HG03108 (cell line): ENCODE measurements around the gene ANKEF1.

Experiments used
- ATAC-seq: cut with Tn5 transposase; IDR thresholded peaks from one replicate; pipeline ENCODE4 v1.9.1; 2021; ENCODE audit warnings: moderate library complexity; ENCODE audit not compliant: unreplicated experiment

ANKEF1 gene

GRCh38 chr20:10034717-10035571 lies at the start of gene ANKEF1:
Gene ANKEF1, plus strand, starts transcription at chr20:10034987. Its CDS starts 3,315 bp downstream, at chr20:10038302.
- ATAC-seq, result peak; percentile 96

GRCh38 chr20:9985281-9985680 lies 49.5 kb upstream of the ANKEF1 start:
- no peak for ATAC-seq

GRCh38 chr20:9985773-9986172 lies 49.0 kb upstream of the ANKEF1 start:
- ATAC-seq, result no peak

- ATAC-seq, result no peak
Observed at GRCh38 chr20:9989066-9989724, 45.6 kb upstream of the ANKEF1 start.

GRCh38 chr20:9993137-9993536 lies 41.6 kb upstream of the ANKEF1 start:
- no peak for ATAC-seq

- ATAC-seq, result no peak
Observed at GRCh38 chr20:9994676-9995075, 40.1 kb upstream of the ANKEF1 start.

DNA sequence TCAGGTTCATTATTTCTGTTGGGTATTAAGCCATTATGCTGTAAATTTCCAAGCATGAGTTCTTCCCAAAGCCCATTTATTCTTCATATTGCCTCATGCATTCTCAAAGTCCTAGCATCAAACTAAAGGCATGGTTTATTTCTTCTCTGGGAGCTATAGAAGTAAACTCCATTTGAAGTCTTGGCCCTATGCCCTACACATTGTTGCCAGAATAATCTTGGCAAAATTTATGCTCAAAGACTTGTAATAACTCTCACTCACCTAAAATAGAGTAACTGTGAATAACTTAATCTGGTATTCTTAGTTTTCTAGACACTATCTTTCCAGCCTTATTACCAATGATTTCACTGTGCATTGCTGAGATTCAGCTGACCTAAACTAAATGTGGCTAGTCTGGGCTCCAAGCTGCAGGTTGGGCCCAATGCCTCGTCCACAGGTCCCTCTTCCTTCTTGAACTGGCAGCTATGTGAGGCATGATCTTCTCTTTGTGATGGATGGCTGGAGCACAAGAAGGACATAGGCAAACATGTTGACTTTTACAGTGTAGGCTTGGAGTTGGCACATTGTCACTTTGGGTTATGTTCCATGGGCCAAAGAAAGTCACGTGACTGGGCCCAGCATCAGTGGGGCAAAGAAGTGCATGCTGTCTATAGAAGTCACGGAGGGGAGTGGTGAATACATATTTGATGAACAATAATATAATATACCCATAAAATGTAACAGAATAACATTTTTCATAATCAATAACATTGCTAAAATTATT lies 39.1 kb upstream of the ANKEF1 start:
- no peak for ATAC-seq

DNA sequence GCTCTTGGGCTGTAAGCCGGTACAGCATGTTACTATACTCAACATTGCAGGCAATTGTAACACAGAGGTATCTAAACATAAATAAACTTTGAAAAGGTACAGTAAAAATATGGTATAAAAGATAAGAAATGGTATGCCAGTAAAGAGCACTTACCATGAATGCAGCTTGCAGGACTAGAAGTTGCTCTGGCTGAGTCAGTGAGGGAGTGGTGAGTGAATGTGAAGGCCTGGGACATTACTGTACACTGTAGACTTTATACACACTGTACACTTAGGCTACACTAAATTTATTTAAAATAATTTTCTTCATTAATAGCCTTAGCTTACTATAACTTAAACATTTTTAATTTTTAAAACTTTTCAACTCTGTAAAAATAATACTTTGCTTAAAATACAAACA lies 37.8 kb upstream of the ANKEF1 start:
- no peak for ATAC-seq

DNA sequence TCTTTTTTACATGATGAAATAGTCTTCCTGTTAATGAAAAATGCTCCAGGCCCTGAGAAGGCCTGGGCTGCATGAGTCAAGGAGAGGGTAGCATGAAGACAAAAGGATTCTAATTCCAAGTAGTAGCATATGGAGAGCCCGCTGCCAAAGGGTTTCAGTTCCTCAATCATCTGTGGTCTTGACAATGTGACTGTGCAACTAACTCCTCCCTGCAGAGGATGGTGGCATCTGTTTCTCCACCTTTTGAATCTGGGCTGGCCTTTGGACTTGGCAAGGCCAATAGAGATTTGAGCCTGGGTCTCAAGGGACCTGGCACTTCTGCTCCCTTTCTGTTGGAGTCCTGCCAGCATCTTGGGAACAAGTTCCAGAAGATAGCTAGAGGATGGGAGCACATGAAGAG lies 35.1 kb upstream of the ANKEF1 start:
- ATAC-seq, result no peak

- no peak for ATAC-seq
Observed at GRCh38 chr20:10002866-10003265, 31.9 kb upstream of the ANKEF1 start.

GRCh38 chr20:10004900-10005299 lies 29.9 kb upstream of the ANKEF1 start:
- ATAC-seq, result no peak

DNA sequence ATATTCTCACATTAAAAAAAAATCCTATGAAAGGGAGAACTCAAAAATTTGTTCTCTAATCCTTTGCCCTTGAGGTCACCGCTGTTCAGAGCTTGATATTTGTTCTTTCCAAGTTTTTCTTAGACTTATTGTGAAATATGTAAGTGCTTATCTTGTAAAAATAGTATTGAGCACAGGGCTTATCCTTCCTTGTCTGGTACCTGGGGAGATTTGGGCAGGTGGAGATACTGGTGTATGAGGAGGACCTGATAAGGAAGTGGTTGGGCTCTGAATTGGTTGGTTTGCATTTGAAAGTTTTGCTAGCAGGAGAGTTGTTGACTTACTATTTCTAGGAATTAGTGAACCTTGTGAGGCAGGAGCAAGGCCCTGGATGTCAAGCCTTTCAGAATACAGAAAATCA lies 28.9 kb upstream of the ANKEF1 start:
- ATAC-seq, result no peak

- ATAC-seq, result no peak
Observed at GRCh38 chr20:10006447-10007090, 28.2 kb upstream of the ANKEF1 start.

GRCh38 chr20:10007158-10007557 lies 27.6 kb upstream of the ANKEF1 start:
- no peak for ATAC-seq

GRCh38 chr20:10007747-10008146 lies 27.0 kb upstream of the ANKEF1 start:
- no peak for ATAC-seq

DNA sequence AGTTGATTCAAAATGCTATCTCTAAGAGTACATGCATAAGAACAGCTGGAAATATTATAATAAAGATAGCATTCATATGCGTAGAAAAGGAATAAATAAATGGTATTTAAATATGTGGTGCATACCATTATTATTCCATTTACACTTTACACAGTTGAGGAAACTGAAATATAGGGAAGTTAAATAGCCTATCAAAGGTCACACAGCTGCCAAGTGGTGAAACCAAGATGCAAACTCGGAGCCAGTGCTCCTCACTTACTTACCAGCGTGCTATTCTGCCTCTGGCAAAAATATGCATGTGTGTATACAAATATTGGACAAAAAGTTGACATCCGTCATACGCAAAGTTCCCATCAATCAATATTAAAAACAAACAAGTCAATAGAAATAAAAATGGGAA lies 22.3 kb upstream of the ANKEF1 start:
- ATAC-seq, result no peak

DNA sequence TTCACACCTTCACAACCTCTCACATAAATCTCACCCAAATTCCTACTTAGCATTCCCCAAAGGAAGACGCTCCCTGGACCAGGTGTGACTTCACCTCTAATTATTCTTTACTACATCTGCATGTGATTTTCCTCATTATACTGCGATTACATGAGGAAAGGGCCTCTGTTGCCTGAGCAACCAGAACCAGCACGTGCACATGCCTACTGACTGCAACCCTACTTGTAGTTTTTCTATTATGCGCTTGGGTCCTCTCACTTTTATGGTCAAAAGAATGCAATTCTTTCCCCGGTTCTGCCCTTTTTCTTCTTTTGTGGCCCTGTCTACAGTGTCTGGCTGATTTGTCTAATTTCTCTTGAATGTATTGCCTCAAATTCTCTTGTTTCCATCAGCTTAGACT lies 20.4 kb upstream of the ANKEF1 start:
- no peak for ATAC-seq

DNA sequence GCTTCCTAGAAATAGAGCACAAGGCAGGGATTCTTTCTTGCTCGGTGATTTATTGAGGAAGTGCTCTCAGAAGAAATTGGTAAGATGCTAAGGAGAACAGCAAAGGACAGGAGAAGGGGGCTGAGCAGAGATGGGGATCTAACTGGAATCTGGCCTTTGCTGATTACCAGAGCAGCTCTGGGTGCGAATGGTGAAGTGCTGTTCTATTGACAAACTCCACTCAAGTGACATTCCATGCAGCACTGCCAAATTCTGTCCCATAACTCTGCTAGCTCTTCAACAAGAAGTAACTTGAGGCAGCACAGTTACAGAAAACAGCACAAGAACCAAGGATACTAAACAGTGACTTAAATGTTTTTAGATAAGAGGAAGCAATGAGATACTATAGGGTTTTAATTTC lies 13.8 kb upstream of the ANKEF1 start:
- no peak for ATAC-seq

DNA sequence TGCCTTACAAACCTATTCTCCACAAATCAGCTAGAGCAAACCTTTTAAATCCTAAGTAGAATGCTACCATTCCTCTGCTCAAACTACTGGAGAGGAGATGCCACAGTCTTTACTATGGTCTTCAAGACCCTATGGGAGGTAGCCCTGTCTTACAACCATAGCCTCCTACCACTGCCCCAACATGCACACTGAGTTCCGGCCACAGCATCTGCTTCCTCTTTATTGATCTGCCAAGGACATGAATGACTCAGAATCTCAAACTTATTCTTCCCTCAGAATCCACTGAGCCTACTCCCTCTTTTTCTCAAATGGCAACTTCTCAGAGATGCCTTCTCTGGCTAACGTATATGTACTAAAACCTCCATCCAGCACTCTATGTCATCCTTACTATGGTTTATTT lies 12.2 kb upstream of the ANKEF1 start:
- no peak for ATAC-seq

DNA sequence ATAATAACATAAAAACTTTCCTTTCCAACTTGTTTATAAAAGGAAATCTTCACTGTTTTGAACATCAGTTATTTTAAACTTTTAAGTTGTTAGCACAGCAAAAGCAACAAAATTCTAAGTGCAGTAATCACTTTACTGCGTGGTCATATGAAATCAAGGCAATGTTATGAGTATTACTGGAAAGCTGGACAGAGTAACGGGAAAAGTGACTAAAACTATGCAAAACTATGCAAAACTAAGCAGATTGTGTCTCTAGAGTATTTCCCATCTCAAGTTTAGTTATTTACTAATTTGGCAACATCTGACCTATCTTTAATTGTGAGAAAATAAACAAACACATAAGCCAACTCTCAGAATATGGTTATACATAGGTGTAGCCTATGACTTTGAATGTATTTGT lies 10.9 kb upstream of the ANKEF1 start:
- no peak for ATAC-seq
